GM21528 (cell line): ENCODE measurements around the gene METRNL.
"Not testable (repeated sequence)": the region's sequence is repeated elsewhere in the genome, so short reads cannot be mapped to it uniquely, and the experiment has no call there.

ENCODE experiments used
- ATAC-seq: cut with Tn5 transposase; IDR thresholded peaks from one replicate; pipeline ENCODE4 v1.9.1; 2021; ENCODE audit warnings: mild to moderate bottlenecking, moderate library complexity; ENCODE audit not compliant: unreplicated experiment, low FRiP score

METRNL gene, protein sequence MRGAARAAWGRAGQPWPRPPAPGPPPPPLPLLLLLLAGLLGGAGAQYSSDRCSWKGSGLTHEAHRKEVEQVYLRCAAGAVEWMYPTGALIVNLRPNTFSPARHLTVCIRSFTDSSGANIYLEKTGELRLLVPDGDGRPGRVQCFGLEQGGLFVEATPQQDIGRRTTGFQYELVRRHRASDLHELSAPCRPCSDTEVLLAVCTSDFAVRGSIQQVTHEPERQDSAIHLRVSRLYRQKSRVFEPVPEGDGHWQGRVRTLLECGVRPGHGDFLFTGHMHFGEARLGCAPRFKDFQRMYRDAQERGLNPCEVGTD

DNA sequence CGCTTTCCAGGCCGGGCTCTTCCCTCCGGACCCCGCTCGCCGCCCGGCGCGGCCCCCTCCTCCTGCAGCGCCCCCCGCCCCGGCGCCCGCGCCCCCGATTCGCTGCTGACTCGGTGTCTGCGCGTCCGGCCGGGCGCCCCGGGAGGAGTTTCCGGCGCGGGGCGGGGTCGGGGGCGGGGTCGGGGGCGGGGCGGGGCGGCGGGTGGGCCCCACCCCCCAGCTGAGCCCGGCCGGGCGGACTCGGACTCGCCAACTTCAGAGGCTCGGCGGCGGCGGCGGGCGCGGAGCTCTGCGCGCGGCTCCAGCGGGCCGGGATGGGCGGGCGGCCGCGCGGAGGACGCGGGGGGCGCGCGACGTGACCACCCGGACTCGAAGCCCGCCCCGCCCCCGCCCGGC, at the start of gene METRNL:
Gene METRNL (plus strand): TSS at position 258 of the 396 bp plus-strand sequence. CDS start 207 bp downstream, outside the sequence.
- ATAC-seq: no peak

GRCh38 chr17:83030432-83030831, 49.0 kb upstream of the METRNL start:
- ATAC-seq: no peak

- no peak for ATAC-seq
Observed at GRCh38 chr17:83031321-83031945, 48.0 kb upstream of the METRNL start.

DNA sequence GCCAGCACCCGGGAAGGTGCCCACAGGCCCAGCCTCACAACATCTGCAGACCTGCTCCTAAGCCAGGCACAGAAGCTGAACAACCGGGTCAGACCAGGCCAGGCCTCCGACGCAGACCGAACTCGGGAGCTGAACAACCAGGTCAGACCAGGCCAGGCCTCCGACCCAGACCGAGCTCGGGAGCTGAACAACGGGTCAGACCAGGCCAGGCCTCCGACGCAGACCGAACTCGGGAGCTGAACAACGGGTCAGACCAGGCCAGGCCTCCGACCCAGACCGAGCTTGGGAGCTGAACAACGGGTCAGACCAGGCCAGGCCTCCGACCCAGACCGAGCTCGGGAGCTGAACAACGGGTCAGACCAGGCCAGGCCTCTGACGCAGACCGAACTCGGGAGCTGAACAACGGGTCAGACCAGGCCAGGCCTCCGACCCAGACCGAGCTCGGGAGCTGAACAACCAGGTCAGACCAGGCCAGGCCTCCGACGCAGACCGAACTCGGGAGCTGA, 47.4 kb upstream of the METRNL start:
- ATAC-seq: not testable (repeated sequence)

- no peak for ATAC-seq
Observed at GRCh38 chr17:83032781-83033180, 46.6 kb upstream of the METRNL start.

GRCh38 chr17:83034525-83034924, 44.9 kb upstream of the METRNL start:
- no peak for ATAC-seq

DNA sequence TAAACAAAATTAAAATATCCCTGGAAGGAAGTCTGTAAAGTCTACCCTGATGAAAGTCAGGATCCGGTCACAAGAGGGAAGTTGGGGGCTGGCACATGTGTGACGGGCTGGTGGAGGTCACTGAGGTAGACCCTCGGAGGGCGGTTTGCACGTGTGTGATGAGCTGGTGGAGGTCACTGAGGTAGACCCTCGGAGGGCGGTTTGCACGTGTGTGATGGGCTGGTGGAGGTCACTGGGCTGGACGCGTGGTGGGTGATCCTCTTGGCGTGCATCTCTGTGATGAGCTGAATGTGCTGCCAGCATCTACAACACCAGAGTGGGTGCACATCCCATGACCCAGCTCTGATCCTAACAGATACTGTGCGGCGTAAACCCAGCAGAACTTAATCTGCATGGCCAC, 43.7 kb upstream of the METRNL start:
- ATAC-seq: no peak

DNA sequence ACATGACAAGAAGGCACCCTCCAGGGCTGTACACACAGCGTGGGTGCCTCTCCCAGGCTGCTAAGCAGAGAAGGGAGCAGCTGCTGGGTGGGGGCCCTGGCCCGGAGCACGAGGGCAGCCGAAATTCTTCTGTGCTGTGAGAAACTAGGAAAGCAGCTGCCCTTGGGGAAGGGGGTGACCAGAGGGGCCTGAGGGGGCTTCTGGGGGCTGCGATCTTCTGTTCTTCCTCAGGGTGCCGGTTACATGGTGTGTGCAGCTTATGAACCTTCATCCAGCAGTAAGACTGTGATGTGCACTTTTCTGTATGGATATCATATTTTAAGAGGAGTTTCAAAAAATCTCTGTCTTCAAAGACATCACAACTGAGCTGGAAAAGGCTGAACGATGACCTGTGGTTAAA, 43.2 kb upstream of the METRNL start:
- no peak for ATAC-seq

DNA sequence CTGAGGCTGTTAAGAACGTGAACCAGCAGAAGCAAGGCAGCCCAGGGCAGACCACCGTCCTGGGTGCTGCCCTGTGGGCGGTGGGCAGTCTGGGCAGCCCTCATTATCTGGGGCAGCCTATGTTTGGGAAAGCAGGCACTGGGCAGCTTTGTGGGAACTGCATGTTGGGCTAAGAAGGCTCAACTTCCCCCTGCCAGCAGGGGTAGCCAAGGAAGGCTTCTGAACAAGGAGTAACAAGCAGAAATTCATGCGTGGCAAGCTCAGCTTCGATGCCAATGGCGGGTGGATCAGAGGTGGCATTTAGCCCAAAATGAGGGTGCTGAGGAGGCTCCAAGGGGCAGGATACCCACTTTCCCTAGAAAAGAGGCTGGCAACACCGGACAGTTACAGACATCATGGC, 42.7 kb upstream of the METRNL start:
- no peak for ATAC-seq

DNA sequence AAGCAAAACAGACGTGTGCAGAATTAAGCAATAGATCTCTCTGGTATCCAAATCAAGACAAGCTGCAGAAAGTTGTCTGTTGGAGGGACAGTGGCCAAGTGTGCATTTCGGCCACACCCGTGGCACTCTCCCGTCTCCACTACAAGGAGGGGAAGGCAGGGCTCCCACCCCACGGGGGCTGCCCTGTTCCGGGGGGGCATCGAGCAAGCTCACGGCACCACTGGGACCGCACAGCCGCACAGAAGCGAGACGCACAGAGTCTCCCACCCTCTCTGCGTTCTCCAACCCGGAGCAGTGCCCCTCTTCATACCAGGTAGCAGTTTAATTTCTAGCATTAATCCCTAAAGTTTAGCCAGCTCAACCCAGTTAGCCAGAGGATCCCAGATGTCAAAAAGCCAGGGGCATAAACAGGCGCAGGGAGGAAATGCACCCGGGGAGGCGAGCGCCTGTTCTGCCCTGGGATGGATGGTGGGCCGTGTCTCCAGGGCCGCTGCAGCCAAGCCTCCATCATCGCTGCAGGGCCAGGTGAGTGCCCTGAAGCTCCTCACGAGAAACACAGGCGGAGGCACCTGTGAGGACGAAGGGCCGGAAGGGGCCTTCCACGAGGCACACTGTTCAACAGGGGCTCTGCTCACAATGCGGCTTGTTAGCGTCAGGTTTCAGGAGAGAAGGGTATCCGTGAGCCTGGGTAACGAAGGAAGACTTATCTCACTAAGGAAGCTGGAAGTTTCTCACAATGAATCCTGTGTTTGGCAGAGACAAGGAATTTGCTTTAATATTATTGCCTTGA, 42.1 kb upstream of the METRNL start:
- no peak for ATAC-seq

- ATAC-seq: no peak
Observed at GRCh38 chr17:83037874-83038165, 41.6 kb upstream of the METRNL start.

DNA sequence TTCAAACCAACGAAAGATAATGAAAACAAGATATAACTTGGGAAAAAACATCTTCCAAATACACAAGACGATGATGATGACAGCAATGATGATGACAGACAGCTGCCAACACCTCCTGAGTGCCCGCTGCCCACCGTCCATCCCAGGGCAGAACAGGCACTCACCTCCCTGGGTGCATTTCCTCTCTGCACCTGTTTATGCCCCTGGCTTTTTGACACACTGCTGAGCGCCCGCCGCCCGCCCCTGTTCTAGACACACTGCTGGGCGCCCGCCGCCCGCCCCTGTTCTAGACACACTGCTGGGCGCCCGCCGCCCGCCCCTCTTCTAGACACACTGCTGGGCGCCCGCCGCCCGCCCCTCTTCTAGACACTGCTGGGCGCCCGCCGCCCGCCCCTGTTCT, 40.4 kb upstream of the METRNL start:
- not testable (repeated sequence) for ATAC-seq

- ATAC-seq: no peak
Observed at GRCh38 chr17:83041305-83041704, 38.1 kb upstream of the METRNL start.

GRCh38 chr17:83042522-83043158, 36.8 kb upstream of the METRNL start:
- ATAC-seq: no peak

DNA sequence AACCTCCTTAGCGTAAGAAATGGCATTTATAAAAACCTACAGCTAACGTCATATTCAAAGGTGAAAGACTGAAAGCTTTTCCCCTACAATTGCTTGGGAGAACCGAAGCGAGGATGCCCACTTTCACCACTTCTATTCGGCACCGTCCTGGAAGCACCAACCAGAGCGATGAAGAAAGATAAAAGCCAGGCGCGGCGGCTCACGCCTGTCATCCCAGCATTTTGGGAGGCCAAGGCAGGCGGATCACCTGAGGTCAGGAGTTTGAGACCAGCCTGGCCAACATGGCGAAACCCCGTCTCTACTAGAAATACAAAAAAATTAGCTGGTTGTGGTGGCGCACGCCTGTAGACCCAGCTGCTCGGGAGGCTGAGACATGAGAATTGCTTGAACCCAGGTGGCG, 34.9 kb upstream of the METRNL start:
- ATAC-seq: not testable (repeated sequence)

DNA sequence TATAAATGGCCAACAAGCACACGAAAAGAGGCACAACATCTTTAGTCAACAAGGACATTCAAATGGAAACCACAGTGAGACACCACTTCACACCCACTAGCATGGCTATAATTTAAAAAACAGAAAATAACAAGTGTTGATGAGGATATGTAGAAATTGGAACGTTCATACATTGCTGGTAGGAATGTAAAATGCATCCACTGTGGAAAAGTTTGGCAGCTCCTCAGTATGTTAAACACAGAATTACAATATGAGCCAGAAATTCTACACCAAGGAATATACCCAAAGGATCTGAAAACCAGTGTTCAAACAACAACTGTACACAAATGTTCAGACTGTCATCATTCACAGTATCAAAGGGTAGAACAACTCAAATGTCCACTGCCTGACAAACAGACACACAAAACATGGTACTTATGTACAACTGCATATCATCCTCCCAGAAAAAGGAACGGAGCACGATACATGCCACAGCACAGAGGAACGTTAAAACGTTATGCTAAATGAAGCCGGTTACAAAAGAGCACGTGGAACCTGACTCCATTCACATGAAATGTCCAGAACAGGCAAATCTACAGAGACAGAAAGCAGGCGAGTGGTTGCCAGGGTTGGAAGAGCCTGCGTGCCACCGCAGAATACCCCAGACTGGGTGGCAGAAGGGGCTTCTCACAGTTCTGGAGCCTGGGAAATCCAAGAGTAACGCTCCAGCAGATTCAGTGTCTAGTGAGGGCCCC, 32.8 kb upstream of the METRNL start:
- ATAC-seq: no peak

DNA sequence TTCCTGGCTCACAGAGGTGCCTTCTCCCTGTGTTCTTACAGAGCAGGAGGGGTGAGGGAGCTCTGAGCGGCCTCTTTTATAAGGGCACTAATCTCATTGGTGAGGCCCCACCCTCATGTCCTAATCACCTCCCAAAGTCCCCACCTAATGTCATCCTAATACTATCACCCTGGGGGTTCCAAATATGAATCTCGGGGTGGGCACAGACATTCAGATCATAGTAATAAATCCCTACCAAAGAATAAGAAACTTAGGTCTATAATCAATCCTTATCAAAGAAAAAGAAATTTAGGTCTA, 32.3 kb upstream of the METRNL start:
- ATAC-seq: no peak

DNA sequence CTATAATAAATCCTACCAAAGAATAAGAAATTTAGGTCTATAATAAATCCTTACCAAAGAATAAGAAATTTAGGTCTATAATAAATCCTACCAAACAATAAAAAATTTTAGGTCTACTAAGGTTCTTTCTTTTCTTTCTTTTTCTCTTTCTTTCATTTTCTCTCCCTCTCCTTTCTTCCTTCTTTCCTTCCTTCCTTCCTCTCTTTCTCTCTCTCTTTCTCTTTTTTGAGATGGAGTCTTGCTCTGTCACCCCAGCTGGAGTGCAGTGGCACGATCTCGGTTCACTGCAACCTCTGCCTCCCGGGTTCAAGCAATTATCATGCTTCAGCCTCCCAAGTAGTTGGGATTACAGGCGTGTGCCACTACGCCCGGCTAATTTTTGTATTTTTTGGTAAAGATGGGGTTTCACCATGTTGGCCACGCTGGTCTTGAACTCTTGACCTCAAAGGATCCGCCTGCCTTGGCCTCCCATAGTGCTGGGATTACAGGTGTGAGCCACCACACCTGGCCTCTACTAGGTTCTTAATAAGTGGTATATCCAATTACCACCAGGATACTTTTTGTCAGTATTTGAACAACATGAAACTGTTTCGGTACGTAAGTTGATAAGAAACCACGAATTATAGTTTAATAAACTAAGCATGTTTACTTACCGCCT, 31.5 kb upstream of the METRNL start:
- not testable (repeated sequence) for ATAC-seq

GRCh38 chr17:83050651-83051395, 28.6 kb upstream of the METRNL start:
- no peak for ATAC-seq
